Epithelial cell of proximal tubule (primary cell): ENCODE results near the gene GREB1. TPM values are rescaled to one million over a fixed set of nuclear protein-coding genes. Genes with fewer than 3 reads are reported as not detected.

Experiments used
- DNase-seq: peaks from one replicate; pipeline ENCODE4 v3.0.0-alpha.2; 2011; ENCODE audit warnings: low read depth
- H3K4me3 ChIP-seq: 2 replicates; pipeline ENCODE4 v1.5.1; 2011; ENCODE audit warnings: low read depth, mild to moderate bottlenecking, low read length
- CTCF ChIP-seq: conservative IDR thresholded peaks from 2 replicates; pipeline ENCODE4 v1.5.1; 2012; ENCODE audit warnings: low read depth, mild to moderate bottlenecking, low read length
- total RNA-seq: library from RNA; depleted of rRNA; stranded (reverse); fragments of >200 nt; gene quantifications from 2 replicates; pipeline ENCODE4 v1.2.3, GENCODE V29; 2015

GREB1 gene
- total RNA-seq, 1 donor from 2014 or later: 0.12 TPM

DNA sequence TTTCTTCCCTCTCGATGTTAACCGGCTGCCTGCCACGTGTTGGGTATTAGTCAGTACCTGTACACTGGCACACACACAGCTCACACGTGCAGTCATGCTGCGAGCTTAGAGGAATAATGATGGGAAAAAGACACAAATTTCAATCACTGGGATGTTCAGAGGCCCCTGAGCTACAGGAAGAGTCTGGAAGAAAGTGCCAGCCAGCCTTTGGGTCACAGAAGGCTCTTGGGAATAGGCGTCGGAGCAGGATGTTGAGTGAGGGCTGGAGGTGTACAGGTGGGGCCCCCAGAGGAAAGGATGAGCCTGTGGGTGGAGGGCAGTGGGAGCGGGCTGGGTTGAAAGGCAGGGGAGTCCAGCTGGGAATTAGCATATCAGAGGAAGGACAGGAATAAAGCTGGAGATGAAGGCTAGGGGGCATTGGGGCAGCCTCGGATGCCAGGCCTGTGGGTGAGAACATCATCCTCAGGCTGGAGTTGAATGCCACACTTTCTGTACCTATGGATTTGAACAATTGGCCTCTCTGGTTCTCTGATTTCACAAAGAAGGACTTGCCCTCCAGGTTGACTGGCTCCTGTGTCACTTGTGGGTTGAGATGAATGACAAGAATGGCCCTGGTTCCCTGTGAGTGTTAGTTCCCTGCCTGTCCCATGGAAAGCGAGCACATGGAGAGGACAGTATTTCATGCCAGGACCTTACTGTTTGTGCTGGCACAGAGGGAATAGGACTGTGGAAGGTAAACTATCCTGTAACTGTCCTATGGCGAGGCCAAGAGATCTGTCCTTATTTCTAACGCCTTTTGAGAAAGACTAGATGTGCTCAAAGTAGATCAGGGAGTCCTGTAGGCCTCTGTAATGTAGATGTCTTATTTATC lies 40.6 kb downstream of the GREB1 start:
- TF ChIP-seq CTCF: no peak
- no peak for DNase-seq
- H3K4me3 ChIP-seq: no peak overlapping the region

- no peak for DNase-seq
- no peak for TF ChIP-seq CTCF
- no peak overlapping the region for H3K4me3 ChIP-seq
These were observed 42.6 kb downstream of the GREB1 start for GRCh38 chr2:11576398-11576797.

DNA sequence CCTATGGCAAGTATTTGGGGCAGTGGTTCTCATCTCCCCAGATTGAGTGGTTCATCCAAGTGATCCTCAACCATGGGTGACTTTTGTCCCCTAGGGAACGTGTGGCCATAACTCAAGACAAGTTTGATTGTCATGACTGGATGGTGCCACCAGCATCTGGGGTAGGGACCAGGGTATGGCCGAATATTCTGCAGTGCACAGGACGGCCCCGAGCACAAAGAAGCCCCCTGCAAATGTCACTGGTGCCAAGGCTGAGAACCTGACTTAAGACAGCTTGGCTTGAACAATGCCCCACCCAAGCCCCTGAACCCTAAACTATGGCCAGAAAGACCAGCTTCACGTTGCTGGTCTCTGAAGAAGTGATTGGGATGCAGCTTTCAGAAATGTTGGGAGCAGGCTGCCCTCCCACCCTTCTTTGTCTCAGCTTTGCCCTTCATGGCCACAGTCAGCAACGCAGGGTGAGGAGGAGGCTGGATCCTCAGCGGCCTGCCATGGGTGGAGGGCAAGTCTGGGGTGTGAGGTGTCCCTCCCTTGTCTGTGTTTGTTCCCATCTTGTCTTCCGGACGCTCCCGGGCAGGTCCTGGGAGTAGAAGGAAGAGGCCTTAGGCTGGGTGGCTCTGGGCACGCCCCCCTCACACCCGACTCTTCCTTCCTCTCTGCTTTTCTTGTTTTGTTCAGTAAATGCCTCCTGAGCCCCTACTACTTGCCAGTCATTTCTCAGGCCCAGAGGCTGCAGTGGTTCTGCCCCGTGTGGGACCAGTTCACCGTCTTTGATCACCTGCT lies 43.4 kb downstream of the GREB1 start:
- no peak for DNase-seq
- no peak overlapping the region for H3K4me3 ChIP-seq
- TF ChIP-seq CTCF: no peak

GRCh38 chr2:11578081-11578948 lies 44.5 kb downstream of the GREB1 start:
- H3K4me3 ChIP-seq: no peak overlapping the region
- no peak for DNase-seq
- TF ChIP-seq CTCF: no peak

DNA sequence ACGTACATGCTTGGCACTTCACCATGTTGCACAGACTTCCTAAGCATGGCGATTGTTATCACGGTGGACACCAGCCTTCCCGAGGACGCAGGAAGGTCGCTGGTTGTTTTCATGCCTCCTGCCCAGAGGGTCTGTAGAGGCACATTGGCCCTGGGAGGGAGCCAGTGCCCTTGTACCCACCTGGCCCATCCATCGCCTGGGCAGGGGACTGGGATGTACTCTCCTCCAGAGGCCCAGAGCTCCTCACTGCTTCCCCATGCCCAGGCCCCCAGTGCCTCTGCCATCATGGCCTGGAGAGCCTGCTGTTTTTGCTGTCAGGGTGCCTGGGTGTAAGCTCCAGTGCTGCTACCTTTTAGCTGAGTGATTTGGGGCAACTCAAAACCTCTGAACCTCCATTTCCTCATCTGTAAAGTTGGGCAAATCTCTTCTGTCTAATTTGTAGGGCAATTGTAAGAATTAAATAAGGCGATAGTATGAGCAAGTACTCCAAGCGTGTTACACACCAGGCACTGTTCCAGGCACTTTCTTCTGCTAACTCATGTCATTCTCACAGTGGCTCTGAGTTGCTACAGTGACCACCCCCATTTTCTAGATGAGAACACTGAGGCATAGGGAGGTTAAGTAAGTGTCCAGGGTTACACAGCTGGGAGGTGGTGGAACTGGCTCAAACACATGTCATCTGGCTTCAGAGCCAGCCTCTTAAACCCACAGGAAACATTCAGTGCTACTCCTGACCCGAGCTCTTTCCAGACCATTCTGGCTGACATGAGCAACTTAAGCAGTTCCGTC lies 45.3 kb downstream of the GREB1 start:
- DNase-seq: no peak
- no peak for TF ChIP-seq CTCF
- H3K4me3 ChIP-seq: no peak overlapping the region
